Measurements from ENCODE around the gene GABRR2.
"Not testable (repeated sequence)": the region's sequence is repeated elsewhere in the genome, so short reads cannot be mapped to it uniquely, and the experiment has no call there.

Gene GABRR2

GRCh38 chr6:89323511-89323971 lies 8.4 kb upstream of the GABRR2 start:
- DNase-seq, result no peak

- DNase-seq, result no peak
Observed at GRCh38 chr6:89321131-89321970, 6.3 kb upstream of the GABRR2 start.

- no peak for DNase-seq
Observed at GRCh38 chr6:89320012-89320559, 5.0 kb upstream of the GABRR2 start.

GRCh38 chr6:89317067-89317466 lies 2.0 kb upstream of the GABRR2 start:
- no peak for DNase-seq

- no peak for DNase-seq
Observed at GRCh38 chr6:89314692-89315091, 407 bp downstream of the GABRR2 start.

- no peak for DNase-seq
Observed at GRCh38 chr6:89313006-89313405, 2.1 kb downstream of the GABRR2 start.

- DNase-seq, result no peak
Observed at GRCh38 chr6:89311853-89312531, 3.1 kb downstream of the GABRR2 start.

GRCh38 chr6:89311530-89311852 lies 3.6 kb downstream of the GABRR2 start:
- DNase-seq, result no peak

- no peak for DNase-seq
Observed at GRCh38 chr6:89310929-89311328, 4.2 kb downstream of the GABRR2 start.

- no peak for DNase-seq
Observed at GRCh38 chr6:89308525-89309395, 6.3 kb downstream of the GABRR2 start.

- not testable (repeated sequence) for DNase-seq
Observed at GRCh38 chr6:89304517-89304916, 10.6 kb downstream of the GABRR2 start.

GRCh38 chr6:89302936-89303335 lies 12.2 kb downstream of the GABRR2 start:
- no peak for DNase-seq

GRCh38 chr6:89302195-89302770 lies 12.8 kb downstream of the GABRR2 start:
- DNase-seq, result no peak

- DNase-seq, result no peak
Observed at GRCh38 chr6:89301586-89302194, 13.4 kb downstream of the GABRR2 start.

GRCh38 chr6:89299466-89299850 lies 15.6 kb downstream of the GABRR2 start:
- DNase-seq, result no peak

GRCh38 chr6:89298680-89299465 lies 16.2 kb downstream of the GABRR2 start:
- peak in 1 of 2 experiments; percentile 48 for DNase-seq

- peak; percentile 11 to 60 for DNase-seq
Observed at GRCh38 chr6:89297695-89298351, 17.3 kb downstream of the GABRR2 start.

- DNase-seq, result no peak
Observed at GRCh38 chr6:89295981-89296380, 19.1 kb downstream of the GABRR2 start.

- not testable (repeated sequence) for DNase-seq
Observed at GRCh38 chr6:89295116-89295515, 20.0 kb downstream of the GABRR2 start.

GRCh38 chr6:89291256-89291819 lies 23.8 kb downstream of the GABRR2 start:
- no peak for DNase-seq
